RPMI8226 (cell line): Measurements from ENCODE around the gene MROH2A.
"Not testable (repeated sequence)": the region's sequence is repeated elsewhere in the genome, so short reads cannot be mapped to it uniquely, and the experiment has no call there.

Source experiments
- DNase-seq: peaks from one replicate; pipeline ENCODE4 v3.0.0-alpha.2; 2015

MROH2A gene, protein sequence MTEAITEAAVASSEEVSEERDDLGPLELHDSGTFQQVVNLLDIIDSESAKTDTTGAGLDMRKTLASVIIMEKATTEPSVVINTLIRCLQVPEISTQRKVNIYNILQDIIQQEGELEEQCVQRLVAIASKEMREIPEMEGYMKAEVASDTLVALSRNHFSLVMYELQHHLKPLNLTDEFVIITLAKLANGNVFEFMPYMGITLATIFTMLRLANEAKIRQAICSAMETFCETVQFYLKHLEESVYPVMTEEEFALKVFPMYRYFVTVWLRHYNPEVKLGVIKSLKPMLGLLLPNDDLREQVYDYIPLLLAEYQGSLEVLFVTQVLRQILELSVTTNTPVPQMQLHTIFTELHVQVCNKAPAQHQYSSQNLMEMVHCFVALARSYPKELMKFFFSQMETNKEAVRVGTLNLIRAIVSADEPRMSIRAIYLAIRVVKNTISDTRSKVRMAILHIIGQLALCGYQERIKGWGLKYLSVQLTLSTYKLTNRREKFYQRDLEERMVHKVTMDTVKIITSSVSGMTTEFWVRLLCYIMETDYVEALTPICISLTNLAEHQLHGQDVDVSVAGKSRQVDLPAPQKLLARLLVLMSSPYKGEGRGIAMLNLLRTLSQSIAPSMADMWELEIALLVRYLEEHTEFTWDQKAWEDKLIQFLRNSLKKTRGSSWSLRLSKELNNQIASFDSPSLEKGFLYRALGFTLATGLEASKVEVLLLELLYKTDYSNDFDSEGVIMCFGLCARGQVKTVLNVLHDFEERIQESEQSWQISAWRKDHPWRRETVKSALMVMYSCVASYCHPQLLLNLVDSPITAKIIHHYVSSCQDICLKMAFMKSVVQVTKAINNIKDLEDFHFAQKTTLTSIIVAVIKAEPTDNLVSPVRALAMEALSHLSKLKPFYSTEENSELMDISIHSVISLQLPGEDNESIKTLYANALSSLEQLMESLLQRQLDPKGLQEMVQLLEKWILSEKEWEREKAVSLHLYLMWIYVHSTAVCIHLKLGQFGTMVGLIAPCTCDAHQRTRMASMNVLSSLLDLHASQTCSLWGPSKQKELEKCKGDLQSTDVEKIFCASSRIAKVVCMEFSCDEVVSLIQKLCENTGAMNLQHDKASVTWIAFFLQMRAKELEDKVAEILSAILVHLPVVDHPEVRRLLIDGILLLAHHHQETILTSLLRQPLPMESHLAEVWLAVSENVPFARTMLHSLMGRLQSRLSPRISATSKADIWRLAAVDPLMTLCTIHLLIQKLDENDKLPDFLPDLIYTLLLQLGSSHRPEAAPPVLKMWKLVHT (N-terminal part only)

GRCh38 chr2:233778030-233778429 is at the start of gene MROH2A:
TSS of gene MROH2A (plus strand) at chr2:233778330. CDS start at chr2:233779359, 1,029 bp downstream.
- no peak for DNase-seq

- DNase-seq = no peak
Measured at GRCh38 chr2:233728723-233729301, 49.3 kb upstream of the MROH2A start, which contains the start of gene UGT1A3. TSS of gene UGT1A3 (plus strand) at chr2:233729042. CDS start at chr2:233729127, 85 bp downstream.

GRCh38 chr2:233736868-233737653 is 41.1 kb upstream of the MROH2A start:
- DNase-seq = not testable (repeated sequence)

- no peak for DNase-seq
Measured at GRCh38 chr2:233740870-233741269, 37.3 kb upstream of the MROH2A start.

DNA sequence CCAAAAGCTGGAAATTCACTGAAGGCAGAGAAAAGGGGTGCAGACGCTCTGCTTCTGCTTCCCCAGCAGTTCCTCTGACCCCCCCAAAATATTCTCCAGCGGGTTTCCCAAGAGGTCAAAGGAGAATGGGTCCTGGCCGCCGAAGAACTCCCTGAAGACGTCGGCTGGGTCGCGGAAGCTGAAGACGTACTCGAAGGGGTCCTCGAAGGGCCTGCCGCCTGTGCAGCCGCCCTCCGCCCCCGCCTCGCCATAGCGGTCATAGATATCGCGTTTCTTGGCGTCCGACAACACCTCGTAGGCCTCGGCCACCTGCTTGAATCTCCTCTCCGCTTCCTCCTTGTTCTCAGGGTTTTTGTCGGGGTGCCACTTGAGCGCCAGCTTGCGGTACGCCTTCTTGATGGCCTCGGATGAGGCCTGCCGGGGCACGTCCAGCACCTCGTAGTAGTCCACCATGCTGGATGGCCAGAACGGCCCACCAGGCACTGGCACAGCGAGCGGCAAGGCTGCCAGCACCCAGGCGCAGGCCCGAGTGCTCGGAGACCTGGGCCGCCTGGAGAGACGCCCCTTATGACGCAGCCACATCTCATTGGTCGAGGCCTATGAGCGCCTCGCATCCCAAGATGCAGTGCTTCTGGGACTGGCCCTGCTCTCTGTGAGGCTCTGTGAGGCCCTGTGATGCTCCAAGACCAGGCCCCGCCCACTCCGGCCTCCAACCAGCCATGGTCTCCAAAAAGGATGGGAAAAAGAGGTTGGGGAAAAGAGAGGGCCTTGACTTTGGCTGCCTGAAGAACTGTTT is 34.5 kb upstream of the MROH2A start:
- DNase-seq = no peak

DNA sequence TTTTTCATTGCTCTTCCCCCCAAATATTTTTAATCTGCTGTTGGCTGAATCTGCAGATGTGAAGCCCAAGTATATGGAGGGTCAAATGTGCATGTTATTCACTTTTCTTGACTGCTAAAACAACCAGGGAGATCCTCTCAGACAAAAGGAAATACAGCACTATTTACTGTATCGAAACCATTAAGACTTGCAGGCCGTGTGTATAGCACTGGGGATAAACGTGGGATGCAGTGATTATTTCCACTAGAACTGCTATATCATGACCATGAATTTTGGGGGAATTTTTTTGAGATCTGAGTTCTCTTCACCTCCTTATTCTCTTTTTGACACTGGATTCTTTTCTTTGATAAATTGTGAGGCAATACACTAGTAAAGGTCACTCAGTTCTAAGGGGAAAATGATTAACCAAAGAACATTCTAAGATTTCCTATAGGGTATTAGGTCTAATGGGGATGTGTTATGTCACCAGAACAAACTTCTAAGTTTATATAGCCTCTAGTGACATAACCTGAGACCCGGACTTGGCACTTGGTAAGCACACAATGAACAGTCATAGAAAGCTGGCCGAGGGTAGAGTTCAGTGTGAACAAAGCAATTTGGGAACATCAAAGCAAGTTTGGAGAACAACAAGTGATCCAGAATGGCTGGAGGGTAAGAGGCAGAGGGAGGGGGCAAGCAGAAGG is 32.9 kb upstream of the MROH2A start:
- no peak for DNase-seq

DNA sequence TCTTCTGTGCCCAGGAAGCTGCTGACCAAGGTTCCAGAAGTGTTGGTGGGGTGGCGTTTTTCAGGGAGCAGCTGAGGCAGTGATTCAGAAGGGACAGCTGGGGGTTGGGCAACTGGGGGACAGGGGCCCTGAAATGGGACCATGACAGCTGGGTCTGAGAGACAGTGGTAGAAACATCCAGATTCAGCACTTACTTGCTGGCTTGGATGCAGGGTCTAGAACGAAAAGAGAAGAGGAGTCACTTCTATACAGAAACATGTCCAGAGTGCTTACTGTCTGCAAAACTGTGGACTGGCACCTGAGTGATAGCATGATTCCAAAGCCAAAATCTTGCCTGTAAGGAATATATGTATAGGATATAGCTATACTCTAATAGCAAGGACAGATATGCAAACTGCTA is 32.3 kb upstream of the MROH2A start:
- DNase-seq = not testable (repeated sequence)

GRCh38 chr2:233746475-233747282 is 31.5 kb upstream of the MROH2A start:
- DNase-seq = no peak

DNA sequence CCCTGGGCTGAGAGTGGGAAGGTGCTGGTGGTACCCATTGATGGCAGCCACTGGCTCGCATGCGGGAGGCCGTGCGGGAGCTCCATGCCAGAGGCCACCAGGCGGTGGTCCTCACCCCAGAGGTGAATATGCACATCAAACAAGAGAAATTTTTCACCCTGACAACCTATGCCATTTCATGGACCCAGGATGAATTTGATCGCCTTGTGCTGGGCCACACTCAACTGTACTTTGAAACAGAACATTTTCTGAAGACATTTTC is 30.9 kb upstream of the MROH2A start:
- no peak for DNase-seq

DNA sequence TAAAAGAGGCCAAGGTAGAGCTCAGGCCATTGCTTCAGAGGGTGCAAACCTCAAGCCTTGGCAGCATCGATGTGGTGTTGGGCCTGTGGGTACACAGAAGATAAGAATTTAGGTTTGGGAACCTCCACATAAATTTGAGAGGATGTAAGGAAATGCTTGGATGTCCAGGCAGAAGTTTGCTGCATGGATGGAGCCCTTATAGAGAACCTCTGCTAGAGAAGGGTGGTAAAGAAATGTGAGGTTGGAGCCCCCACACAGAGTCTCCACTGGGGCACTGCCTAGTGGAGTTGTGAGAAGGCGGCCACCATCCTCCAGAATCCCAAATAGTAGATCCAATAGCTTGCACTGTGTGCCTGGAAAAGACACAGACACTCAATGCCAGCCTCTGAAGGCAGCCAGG is 27.4 kb upstream of the MROH2A start:
- not testable (repeated sequence) for DNase-seq

DNA sequence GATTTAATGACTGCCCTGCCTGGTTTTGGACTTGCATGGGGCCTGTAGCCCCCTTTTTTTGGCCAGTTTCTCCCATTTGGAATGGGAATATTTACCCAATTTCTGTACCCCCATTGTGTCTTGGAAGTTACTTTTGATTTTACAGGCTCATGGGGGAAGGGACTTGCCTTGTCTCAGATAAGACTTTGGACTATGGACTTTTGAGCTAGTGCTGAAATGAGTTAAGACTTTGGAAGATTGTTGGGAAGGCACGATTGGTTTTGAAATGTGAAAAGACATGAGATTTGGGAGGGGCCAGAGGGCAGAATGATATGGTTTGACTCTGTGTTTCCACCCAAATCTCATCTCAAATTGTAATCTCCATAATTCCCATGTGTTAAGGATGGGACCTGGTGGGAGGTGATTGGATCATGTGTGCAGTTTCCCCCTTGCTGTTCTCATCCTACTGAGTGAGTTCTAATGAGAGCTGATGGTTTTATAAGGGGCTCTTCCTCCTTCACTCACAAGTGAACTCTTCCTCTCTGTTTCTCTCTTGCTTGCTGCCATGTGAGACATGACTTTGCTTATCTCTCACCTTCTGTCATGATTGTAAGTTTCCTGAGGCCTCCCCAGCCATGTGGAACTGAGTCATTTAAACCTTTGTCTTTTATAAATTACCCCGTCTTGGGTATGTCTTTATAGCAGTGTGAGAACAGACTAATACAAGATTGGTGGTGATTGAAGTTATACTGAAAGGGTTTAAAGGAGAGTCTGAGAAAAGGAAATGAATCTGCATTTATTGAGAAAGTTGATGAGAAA is 26.7 kb upstream of the MROH2A start:
- DNase-seq = not testable (repeated sequence)

DNA sequence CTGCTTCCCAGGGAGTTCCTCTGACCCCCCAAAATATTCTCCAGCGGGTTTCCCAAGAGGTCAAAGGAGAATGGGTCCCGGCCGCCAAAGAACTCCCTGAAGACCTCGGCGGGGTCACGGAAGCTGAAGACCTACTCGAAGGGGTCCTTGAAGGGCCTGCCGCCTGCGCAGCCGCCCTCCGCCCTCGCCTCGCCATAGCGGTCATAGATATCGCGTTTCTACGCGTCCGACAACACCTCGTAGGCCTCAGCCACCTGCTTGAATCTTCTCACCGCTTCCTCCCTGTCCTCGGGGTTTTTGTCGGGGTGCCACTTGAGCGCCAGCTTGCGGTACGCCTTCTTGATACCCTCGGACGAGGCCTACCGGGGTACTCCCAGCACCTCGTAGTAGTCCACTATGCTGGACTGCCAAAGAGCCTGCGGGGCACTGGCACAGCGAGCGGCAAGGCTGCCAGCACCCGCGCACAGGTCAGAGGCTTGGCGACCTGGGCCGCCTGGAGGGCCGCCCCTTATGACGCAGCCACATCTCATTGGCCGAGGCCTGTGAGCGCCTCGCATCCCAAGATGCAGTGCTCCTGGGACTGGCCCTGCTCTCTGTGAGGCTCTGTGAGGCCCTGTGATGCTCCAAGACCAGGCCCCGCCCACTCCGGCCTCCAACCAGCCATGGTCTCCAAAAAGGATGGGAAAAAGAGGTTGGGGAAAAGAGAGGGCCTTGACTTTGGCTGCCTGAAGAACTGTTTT is 23.1 kb upstream of the MROH2A start:
- no peak for DNase-seq

GRCh38 chr2:233756429-233757081 is 21.6 kb upstream of the MROH2A start:
- DNase-seq = no peak

DNA sequence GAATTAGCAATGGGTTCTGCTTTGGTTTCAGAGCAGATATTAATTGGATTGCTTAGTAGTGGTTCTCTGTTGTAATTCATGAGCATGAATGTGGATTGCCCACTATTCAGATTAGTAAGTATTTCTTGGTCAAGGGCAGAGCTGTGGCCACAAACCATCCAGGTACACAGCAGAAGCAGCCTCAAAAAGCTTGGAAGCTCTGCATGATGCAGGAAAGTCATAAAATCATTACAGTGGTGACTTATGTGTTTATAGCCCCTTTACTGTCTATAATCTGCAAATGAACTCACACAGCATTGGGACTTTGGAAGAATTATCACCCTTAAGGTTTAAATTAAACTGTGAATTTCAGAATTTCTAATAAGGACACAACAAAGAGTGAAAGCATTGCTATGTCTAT is 20.0 kb upstream of the MROH2A start:
- no peak for DNase-seq

DNA sequence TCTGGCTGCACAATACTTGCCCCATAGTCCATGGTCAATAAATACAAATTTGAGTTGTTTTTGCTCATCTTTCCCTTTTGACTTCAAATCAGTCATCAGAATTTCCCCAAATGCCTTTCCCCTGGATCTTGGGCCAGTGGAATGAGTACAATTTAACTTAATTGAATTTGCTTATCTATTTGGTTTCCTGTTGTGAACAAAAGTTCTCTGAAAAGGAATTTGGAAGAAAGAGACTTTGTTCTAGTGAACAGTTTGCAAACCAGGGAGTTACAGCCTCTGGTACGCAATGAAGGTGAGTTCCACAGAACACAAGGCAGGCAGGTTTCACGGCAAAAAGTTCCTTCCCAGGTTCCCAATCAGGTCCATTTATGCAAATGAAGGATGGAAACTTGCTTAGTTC is 19.3 kb upstream of the MROH2A start:
- DNase-seq = no peak

DNA sequence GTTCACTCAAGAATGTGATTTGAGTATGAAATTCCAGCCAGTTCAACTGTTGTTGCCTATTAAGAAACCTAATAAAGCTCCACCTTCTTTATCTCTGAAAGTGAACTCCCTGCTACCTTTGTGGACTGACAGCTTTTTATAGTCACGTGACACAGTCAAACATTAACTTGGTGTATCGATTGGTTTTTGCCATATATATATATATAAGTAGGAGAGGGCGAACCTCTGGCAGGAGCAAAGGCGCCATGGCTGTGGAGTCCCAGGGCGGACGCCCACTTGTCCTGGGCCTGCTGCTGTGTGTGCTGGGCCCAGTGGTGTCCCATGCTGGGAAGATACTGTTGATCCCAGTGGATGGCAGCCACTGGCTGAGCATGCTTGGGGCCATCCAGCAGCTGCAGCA is 18.1 kb upstream of the MROH2A start, which contains the start of gene UGT1A1:
TSS of gene UGT1A1 (plus strand) at position 228 of the 400 bp plus-strand sequence. CDS start at position 246, 18 bp downstream.
- DNase-seq = no peak
